A549 (cell line): ENCODE data around the gene FXYD3. TPM values are rescaled to one million over a fixed set of nuclear protein-coding genes. Genes with fewer than 3 reads are reported as not detected.

Source experiments
- ATAC-seq, 2 experiments: fragments of 200-7000 bp in 1 of 2; fragments of >200 bp in 1 of 2; cut with Nextera tagmentation in 1 of 2; cut with Tn5 transposase in 1 of 2; 3 replicates each; pipeline versions ENCODE4 v1.8.0 to v1.9.1; 2018 to 2020; ENCODE audit warnings: mild to moderate bottlenecking in 1 of 2, moderate library complexity in 1 of 2
- CTCF ChIA-PET: fragments of 300-600 bp; sonication (Branson Sonifier 250); formaldehyde crosslinking; extraction: SDS; loops from one replicate; lab custom pipeline; 2021; ENCODE audit warnings: antibody characterized with exemption, inconsistent platforms; lab: Yijun Ruan, JAX
- POLR2A ChIA-PET: fragments of 350-600 bp; formaldehyde crosslinking; extraction: SDS; loops from one replicate; lab custom pipeline; 2021; ENCODE audit warnings: antibody characterized with exemption, inconsistent platforms; lab: Yijun Ruan, JAX
- DNase-seq, 2 experiments: peaks; one replicate each; pipeline versions ENCODE4 v3.0.0 to v3.0.0-alpha.2; 2011 to 2016; ENCODE audit warnings: low read depth in 1 of 2, low spot score in 1 of 2
- FAIRE-seq: peaks from 2 replicates; lab custom pipeline; 2011; peaks lifted over from hg19 to GRCh38; lab: Jason Lieb, UNC
- H3K27ac ChIP-seq, 2 experiments: fragments of >200 bp; sonication (Bioruptor Twin); formaldehyde crosslinking; 3 replicates each; pipeline ENCODE4 v1.5.1; 2016 to 2017
- H3K4me1 ChIP-seq: fragments of >200 bp; sonication (Bioruptor Twin); formaldehyde crosslinking; 3 replicates; pipeline ENCODE4 v1.6.1; 2016
- H3K4me2 ChIP-seq: fragments of >200 bp; sonication (Bioruptor Twin); formaldehyde crosslinking; 3 replicates; pipeline ENCODE4 v1.6.1; 2016
- H3K4me3 ChIP-seq: fragments of >200 bp; sonication (Bioruptor Twin); formaldehyde crosslinking; 3 replicates; pipeline ENCODE4 v1.5.1; 2016
- H3K9me3 ChIP-seq: fragments of >200 bp; sonication (Bioruptor Twin); formaldehyde crosslinking; 3 replicates; pipeline ENCODE4 v1.6.1; 2016
- ATOH8 ChIP-seq: fragments of 250-450 bp; sonication (Bioruptor Pico); IDR thresholded peaks from 2 replicates; pipeline ENCODE4 v1.5.0; 2020; ENCODE audit warnings: low read depth, mild to moderate bottlenecking, moderate library complexity
- CBX2 ChIP-seq: fragments of 200-600 bp; sonication (generic); IDR thresholded peaks from 2 replicates; pipeline ENCODE4 v1.6.1; 2016; ENCODE audit warnings: low read depth, mild to moderate bottlenecking, borderline replicate concordance
- CBX8 ChIP-seq: fragments of 200-600 bp; sonication (generic); IDR thresholded peaks from 2 replicates; pipeline ENCODE4 v1.6.1; 2016
- CHD2 ChIP-seq: fragments of 150-350 bp; IDR thresholded peaks from 2 replicates; pipeline ENCODE4 v1.6.1; 2014; ENCODE audit warnings: low read length; ENCODE audit not compliant: partially characterized antibody
- EHF ChIP-seq: fragments of 250-450 bp; sonication (Bioruptor Pico); IDR thresholded peaks from 2 replicates; pipeline ENCODE4 v1.5.0; 2020; ENCODE audit warnings: mild to moderate bottlenecking
- EHMT2 ChIP-seq: fragments of 200-600 bp; sonication (generic); IDR thresholded peaks from 2 replicates; pipeline ENCODE4 v1.6.1; 2016; ENCODE audit warnings: antibody characterized with exemption, low read depth, mild to moderate bottlenecking, moderate library complexity
- FOSL2 ChIP-seq, 2 experiments: fragments of 450-650 bp in 1 of 2; fragments of >200 bp in 1 of 2; sonication (Bioruptor Twin) in 1 of 2; formaldehyde crosslinking; IDR thresholded peaks; 2 replicates each; pipeline versions ENCODE4 v1.5.0 to v1.6.1; 2016 to 2020; ENCODE audit warnings: mild to moderate bottlenecking in 1 of 2, moderate library complexity in 1 of 2
- GATA3 ChIP-seq: IDR thresholded peaks from 2 replicates; pipeline ENCODE4 v1.6.1; 2012; ENCODE audit warnings: borderline replicate concordance
- HDAC2 ChIP-seq: fragments of 200-600 bp; sonication (generic); IDR thresholded peaks from 2 replicates; pipeline ENCODE4 v1.6.1; 2016
- HEYL ChIP-seq: fragments of 250-450 bp; sonication (Bioruptor Pico); IDR thresholded peaks from 2 replicates; pipeline ENCODE4 v1.8.0; 2021; ENCODE audit warnings: mild to moderate bottlenecking, moderate library complexity
- HMGXB4 ChIP-seq: fragments of 250-450 bp; sonication (Bioruptor Pico); IDR thresholded peaks from 2 replicates; pipeline ENCODE4 v1.5.0; 2021; ENCODE audit warnings: mild to moderate bottlenecking, moderate library complexity, borderline replicate concordance
- HOXA7 ChIP-seq: fragments of 250-450 bp; sonication (Bioruptor Pico); IDR thresholded peaks from 2 replicates; pipeline ENCODE4 v1.5.0; 2020; ENCODE audit warnings: mild to moderate bottlenecking, moderate library complexity
- JUNB ChIP-seq: fragments of >200 bp; sonication (Bioruptor Twin); formaldehyde crosslinking; IDR thresholded peaks from 2 replicates; pipeline ENCODE4 v1.6.1; 2016
- MAFK ChIP-seq: fragments of 450-650 bp; IDR thresholded peaks from 2 replicates; pipeline ENCODE4 v1.6.1; 2014; ENCODE audit not compliant: partially characterized antibody
- MAZ ChIP-seq: fragments of 150-350 bp; IDR thresholded peaks from 2 replicates; pipeline ENCODE4 v1.6.1; 2014; ENCODE audit warnings: antibody characterized with exemption, low read depth, low read length, borderline replicate concordance
- PBX3 ChIP-seq: IDR thresholded peaks from 2 replicates; pipeline ENCODE4 v1.6.1; 2012
- RARB ChIP-seq: fragments of 250-450 bp; sonication (Bioruptor Pico); IDR thresholded peaks from 2 replicates; pipeline ENCODE4 v1.8.0; 2021; ENCODE audit warnings: mild to moderate bottlenecking, moderate library complexity
- RCOR1 ChIP-seq: fragments of 150-350 bp; IDR thresholded peaks from 2 replicates; pipeline ENCODE4 v1.6.1; 2014; ENCODE audit warnings: antibody characterized with exemption, low read length, low read depth
- REST ChIP-seq: fragments of 200-600 bp; sonication (generic); IDR thresholded peaks from 2 replicates; pipeline ENCODE4 v1.6.1; 2016; ENCODE audit warnings: antibody characterized with exemption, mild to moderate bottlenecking, moderate library complexity
- SMC3 ChIP-seq: fragments of >200 bp; sonication (Bioruptor Twin); formaldehyde crosslinking; IDR thresholded peaks from 3 replicates; pipeline ENCODE4 v1.6.1; 2018; ENCODE audit warnings: inconsistent platforms
- TFCP2L1 ChIP-seq: fragments of 250-450 bp; sonication (Bioruptor Pico); IDR thresholded peaks from 2 replicates; pipeline ENCODE4 v1.5.0; 2021; ENCODE audit warnings: mild to moderate bottlenecking
- TP53 ChIP-seq: fragments of 250-450 bp; sonication (Bioruptor Pico); IDR thresholded peaks from 2 replicates; pipeline ENCODE4 v1.5.0; 2021; ENCODE audit warnings: mild to moderate bottlenecking, moderate library complexity
- ZSCAN20 ChIP-seq: fragments of 250-450 bp; sonication (Bioruptor Pico); IDR thresholded peaks from 2 replicates; pipeline ENCODE4 v1.8.0; 2022; ENCODE audit warnings: mild to moderate bottlenecking, moderate library complexity
- WGBS: methylation state at CpG from one replicate; pipeline ENCODE4 v1.1.6; 2017; ENCODE audit errors: missing lambda C conversion rate; 5-methylcytosine and 5-hydroxymethylcytosine counted together
- polyA plus RNA-seq, 4 experiments: library from polyadenylated mRNA; depleted of rRNA in 3 of 4; stranded (reverse); fragments of >200 nt; fragmentation: RNase III in 1 of 4; extraction: RNeasy Plus Mini Kit Qiagen cat#74134 plus additional on column Dnase treatment in 1 of 4; gene quantifications; 2 replicates in 3 of 4; 3 replicates in 1 of 4; pipeline ENCODE4 v1.2.3, GENCODE V29; 2011 to 2017

The FXYD3 gene
- polyA plus RNA-seq, 2 of the 4 experiments (the other 2 are of a cell fraction) = 0.32 TPM; not detected in 1

- H3K4me2 ChIP-seq = no peak overlapping the region
- no peak for DNase-seq
- CTCF ChIA-PET = interaction anchor here (0.6 to 1.0 kb wide), 2 partner anchors 10 to 18 kb away, joined by 3 to 6 read pairs; no protein-coding TSS in a partner anchor
- no peak overlapping the region for H3K4me3 ChIP-seq
- H3K27ac ChIP-seq = no peak overlapping the region
- no peaks in the 10 kb centered on the region for H3K9me3 ChIP-seq
- peaks cover 8% of the 10 kb centered on the region; the same call in 2 of the 3 replicates for H3K4me1 ChIP-seq
- FAIRE-seq = no peak
- POLR2A ChIA-PET = no interaction called here
- TF ChIP-seq CBX2 (no peak), RARB (CRISPR knock-in tag) (no peak), SMC3 (no peak), JUNB (no peak), ZSCAN20 (CRISPR knock-in tag) (no peak), TP53 (CRISPR knock-in tag) (no peak), REST (no peak), HOXA7 (CRISPR knock-in tag) (no peak), HMGXB4 (CRISPR knock-in tag) (no peak), EHMT2 (no peak), CHD2 (no peak), HEYL (CRISPR knock-in tag) (no peak), TFCP2L1 (CRISPR knock-in tag) (no peak), EHF (CRISPR knock-in tag) (no peak), FOSL2 (IDR thresholded peaks at IDR 0.05) (no peak), FOSL2 (CRISPR knock-in tag; IDR thresholded peaks at IDR 0.05) (no peak), RCOR1 (no peak), HDAC2 (no peak), CBX8 (no peak)
- TF ChIP-seq, all 56 proteins: peak for 0
- no peak for ATAC-seq
Observed at GRCh38 chr19:35132254-35132653, 16.6 kb downstream of the FXYD3 start.

DNA sequence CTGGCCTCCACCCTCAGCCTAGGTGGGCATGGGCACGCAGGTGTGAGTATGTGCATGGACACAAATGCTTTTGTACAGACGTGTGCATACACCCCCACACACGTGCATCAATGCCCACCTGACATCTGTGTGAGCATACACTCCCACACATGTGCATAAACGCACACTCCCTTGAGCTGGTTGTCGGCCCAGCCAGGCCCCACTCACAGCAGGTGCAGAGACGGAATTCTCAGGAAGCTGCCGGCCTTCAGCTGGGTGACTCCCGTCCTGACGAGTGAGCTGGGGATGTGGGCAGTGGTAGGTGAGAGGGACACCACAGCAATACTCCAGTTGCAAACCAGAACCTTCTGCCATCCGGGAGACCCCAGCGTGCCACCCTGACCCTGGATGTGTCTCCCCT is 18.2 kb downstream of the FXYD3 start:
- POLR2A ChIA-PET = no interaction called here
- FAIRE-seq = no peak
- CTCF ChIA-PET = interaction anchor here (0.5 to 11.0 kb wide), 12 partner anchors 9 to 161 kb away, joined by 3 to 148 read pairs (median 50); partner anchors contain the start of genes FXYD3 and FXYD5

More for the DNA sequence above, 18.2 kb downstream of the FXYD3 start:
- H3K9me3 ChIP-seq = no peaks in the 10 kb centered on the region
- no peak overlapping the region for H3K4me2 ChIP-seq
- no peak overlapping the region for H3K27ac ChIP-seq
- no peak overlapping the region for H3K4me3 ChIP-seq
- DNase-seq (no peak), ATAC-seq (no peak)
- TF ChIP-seq MAFK = no peak
- TF ChIP-seq MAZ = no peak
- no peak for TF ChIP-seq GATA3
- no peak for TF ChIP-seq ATOH8 (CRISPR knock-in tag)
- TF ChIP-seq PBX3 = no peak
- peaks cover 8% of the 10 kb centered on the region; the same call in 2 of the 3 replicates for H3K4me1 ChIP-seq
- WGBS = 30% methylated on average over 11 of the region's 11 CpGs
